Hepatocyte (in vitro differentiated cells): ENCODE measurements around the gene ADGRB3. TPM values are rescaled to one million over a fixed set of nuclear protein-coding genes. Genes with fewer than 3 reads are reported as not detected.

Experiments used
- DNase-seq: peaks from one replicate; pipeline ENCODE4 v3.0.0-alpha.2; 2016; ENCODE audit warnings: low spot score
- H2AFZ ChIP-seq: fragments of 200-600 bp; sonication (generic); 2 replicates; pipeline ENCODE4 v1.6.0; 2016; ENCODE audit warnings: antibody characterized with exemption, mild to moderate bottlenecking
- H3K27ac ChIP-seq: fragments of 200-600 bp; sonication (generic); 2 replicates; pipeline ENCODE4 v1.5.1; 2016; ENCODE audit warnings: mild to moderate bottlenecking
- H3K27me3 ChIP-seq: fragments of 200-600 bp; sonication (generic); 2 replicates; pipeline ENCODE4 v1.6.1; 2016
- H3K36me3 ChIP-seq: fragments of 200-600 bp; sonication (generic); replicated peaks from 2 replicates; pipeline ENCODE4 v1.5.1; 2016; ENCODE audit warnings: low read depth; ENCODE audit not compliant: insufficient read depth
- H3K4me1 ChIP-seq: fragments of 200-600 bp; sonication (generic); 2 replicates; pipeline ENCODE4 v1.5.1; 2016; ENCODE audit warnings: mild to moderate bottlenecking, moderate library complexity; ENCODE audit not compliant: insufficient read depth
- H3K4me2 ChIP-seq: fragments of 200-600 bp; sonication (generic); 2 replicates; pipeline ENCODE4 v1.6.0; 2016
- H3K4me3 ChIP-seq: fragments of 200-600 bp; sonication (generic); 2 replicates; pipeline ENCODE4 v1.5.1; 2016; ENCODE audit warnings: mild to moderate bottlenecking
- H3K79me2 ChIP-seq: fragments of 200-600 bp; sonication (generic); 2 replicates; pipeline ENCODE4 v1.6.0; 2017; ENCODE audit warnings: mild to moderate bottlenecking
- H3K9me2 ChIP-seq: fragments of 200-600 bp; sonication (generic); replicated peaks from 2 replicates; pipeline ENCODE4 v1.6.0; 2017; ENCODE audit warnings: mild to moderate bottlenecking; ENCODE audit not compliant: insufficient read depth
- H3K9me3 ChIP-seq: fragments of 200-600 bp; sonication (generic); 2 replicates; pipeline ENCODE4 v1.5.1; 2016; ENCODE audit warnings: low read depth, mild to moderate bottlenecking
- H4K20me1 ChIP-seq: fragments of 200-600 bp; sonication (generic); 2 replicates; pipeline ENCODE4 v1.6.0; 2016; ENCODE audit warnings: mild to moderate bottlenecking; ENCODE audit not compliant: insufficient read depth, poor library complexity, severe bottlenecking
- CTCF ChIP-seq: fragments of 200-600 bp; sonication (generic); IDR thresholded peaks from 2 replicates; pipeline ENCODE4 v1.5.1; 2016; ENCODE audit warnings: antibody characterized with exemption, mild to moderate bottlenecking; ENCODE audit not compliant: poor library complexity
- EZH2 ChIP-seq: fragments of 200-600 bp; sonication (generic); IDR thresholded peaks from 2 replicates; pipeline ENCODE4 v1.6.1; 2016; ENCODE audit warnings: antibody characterized with exemption, mild to moderate bottlenecking, borderline replicate concordance
- EZH2phosphoT487 ChIP-seq: fragments of 200-600 bp; sonication (generic); IDR thresholded peaks from one replicate; pipeline ENCODE4 v1.6.1; 2018; ENCODE audit warnings: antibody characterized with exemption, mild to moderate bottlenecking, low read depth, moderate library complexity; ENCODE audit not compliant: unreplicated experiment, severe bottlenecking
- WGBS: methylation state at CpG from one replicate; pipeline ENCODE4 v1.1.6; 2016; ENCODE audit warnings: low lambda C conversion rate; ENCODE audit errors: missing lambda C conversion rate; 5-methylcytosine and 5-hydroxymethylcytosine counted together
- polyA plus RNA-seq: library from polyadenylated mRNA; unstranded; fragments of >200 nt; fragmentation: Nextera tagmentation; extraction: Ambion mirVana; gene quantifications from 2 replicates; pipeline ENCODE4 v1.2.1, GENCODE V29; 2016
- total RNA-seq: library from RNA; depleted of rRNA; stranded (reverse); fragments of >200 nt; gene quantifications from 2 replicates; pipeline ENCODE4 v1.2.3, GENCODE V29; 2014

The ADGRB3 gene
- total and polyA plus RNA-seq, 2 experiments from 2014 or later = 0.17 to 2.2 TPM

GRCh38 chr6:68760485-68760884 is 125.4 kb downstream of the ADGRB3 start:
- DNase-seq = no peak
- no peaks in the 10 kb centered on the region for H3K36me3 ChIP-seq
- H3K9me3 ChIP-seq = no peaks in the 10 kb centered on the region
- no peak overlapping the region for H3K4me3 ChIP-seq
- H3K4me2 ChIP-seq = no peak overlapping the region
- no peak overlapping the region for H3K27ac ChIP-seq
- TF ChIP-seq CTCF (no peak), EZH2phosphoT487 (no peak), EZH2 (no peak)
- no peaks in the 10 kb centered on the region for H3K4me1 ChIP-seq
- 75% methylated on average over 2 of the region's 2 CpGs for WGBS
- H3K27me3 ChIP-seq = no peaks in the 10 kb centered on the region
- no peaks in the 10 kb centered on the region for H3K9me2 ChIP-seq
- H2AFZ ChIP-seq = no peak overlapping the region
- no peaks in the 10 kb centered on the region for H4K20me1 ChIP-seq
- no peaks in the 10 kb centered on the region for H3K79me2 ChIP-seq

GRCh38 chr6:68760941-68761676 is 126.0 kb downstream of the ADGRB3 start:
- Histone ChIP-seq H3K27ac (no peak overlapping the region), H3K36me3 (no peaks in the 10 kb centered on the region), H3K9me3 (no peaks in the 10 kb centered on the region), H4K20me1 (no peaks in the 10 kb centered on the region), H2AFZ (no peak overlapping the region), H3K4me2 (no peak overlapping the region), H3K4me3 (no peak overlapping the region), H3K27me3 (no peaks in the 10 kb centered on the region), H3K9me2 (no peaks in the 10 kb centered on the region), H3K4me1 (no peaks in the 10 kb centered on the region), H3K79me2 (no peaks in the 10 kb centered on the region)
- no peak for DNase-seq
- WGBS = 76% methylated on average over 8 of the region's 8 CpGs
- TF ChIP-seq CTCF (no peak), EZH2phosphoT487 (no peak), EZH2 (no peak)

GRCh38 chr6:68761985-68762384 is 126.9 kb downstream of the ADGRB3 start:
- TF ChIP-seq EZH2 (no peak), EZH2phosphoT487 (no peak), CTCF (no peak)
- H3K9me2 ChIP-seq = no peaks in the 10 kb centered on the region
- no peak overlapping the region for H2AFZ ChIP-seq
- H3K4me2 ChIP-seq = no peak overlapping the region
- DNase-seq = no peak
- no peaks in the 10 kb centered on the region for H3K9me3 ChIP-seq
- no peaks in the 10 kb centered on the region for H3K79me2 ChIP-seq
- H4K20me1 ChIP-seq = no peaks in the 10 kb centered on the region
- no peak overlapping the region for H3K27ac ChIP-seq
- H3K27me3 ChIP-seq = no peaks in the 10 kb centered on the region
- no peaks in the 10 kb centered on the region for H3K36me3 ChIP-seq
- H3K4me1 ChIP-seq = no peaks in the 10 kb centered on the region
- WGBS = 72% methylated on average over 2 of the region's 2 CpGs
- no peak overlapping the region for H3K4me3 ChIP-seq
